Measurements from ENCODE around the gene AIMP1. TPM values are rescaled to one million over a fixed set of nuclear protein-coding genes. Genes with fewer than 3 reads are reported as not detected.

The AIMP1 gene
- total RNA-seq, 1 experiment from 2014 or later = 52.5 TPM

DNA sequence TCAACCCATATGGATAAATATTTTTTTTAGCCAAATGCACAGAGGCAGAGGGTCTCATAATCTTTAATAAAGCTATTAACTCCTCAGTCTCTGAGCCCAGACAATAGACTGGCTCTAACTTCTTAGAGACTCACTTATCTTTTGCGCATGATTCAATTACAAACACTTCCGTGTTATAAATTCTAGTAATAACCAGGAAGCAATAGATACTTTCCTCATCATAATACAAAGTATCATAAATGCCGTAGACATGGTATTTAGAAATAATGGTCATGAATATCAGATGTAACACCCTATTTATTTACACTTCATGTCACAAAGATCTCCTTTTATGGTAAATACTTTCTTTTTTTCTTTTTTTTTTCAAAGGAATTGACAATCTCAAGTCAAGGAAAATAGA lies 56.7 kb downstream of the AIMP1 start (continued):
- TF ChIP-seq, protein P1, sequence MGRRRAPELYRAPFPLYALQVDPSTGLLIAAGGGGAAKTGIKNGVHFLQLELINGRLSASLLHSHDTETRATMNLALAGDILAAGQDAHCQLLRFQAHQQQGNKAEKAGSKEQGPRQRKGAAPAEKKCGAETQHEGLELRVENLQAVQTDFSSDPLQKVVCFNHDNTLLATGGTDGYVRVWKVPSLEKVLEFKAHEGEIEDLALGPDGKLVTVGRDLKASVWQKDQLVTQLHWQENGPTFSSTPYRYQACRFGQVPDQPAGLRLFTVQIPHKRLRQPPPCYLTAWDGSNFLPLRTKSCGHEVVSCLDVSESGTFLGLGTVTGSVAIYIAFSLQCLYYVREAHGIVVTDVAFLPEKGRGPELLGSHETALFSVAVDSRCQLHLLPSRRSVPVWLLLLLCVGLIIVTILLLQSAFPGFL (CRISPR knock-in tag; IDR thresholded peaks at IDR 0.05; ENCODE audit: borderline replicate concordance) = no peak
- no peak for TF ChIP-seq TEAD4 (CRISPR knock-in tag; IDR thresholded peaks at IDR 0.05)
- no peak for TF ChIP-seq ZNF138 (CRISPR knock-in tag; conservative IDR thresholded peaks at IDR 0.05)
- no peak for TF ChIP-seq MXD4 (CRISPR knock-in tag; IDR thresholded peaks at IDR 0.05; ENCODE audit: borderline replicate concordance)

- Mint-ChIP-seq H3K27ac (no peak overlapping the region), H3K36me3 (no peaks in the 10 kb centered on the region), H3K27me3 (ENCODE audit: low read depth) (no peaks in the 10 kb centered on the region), H3K4me1 (no peaks in the 10 kb centered on the region), H3K9me3 (no peaks in the 10 kb centered on the region), H3K4me3 (no peak overlapping the region)
- ChIA-PET POLR2A (no interaction called here), CTCF (no interaction called here)
- TF ChIP-seq FOXP4 (CRISPR knock-in tag; IDR thresholded peaks at IDR 0.05) (no peak), JAZF1 (CRISPR knock-in tag; IDR thresholded peaks at IDR 0.05) (no peak), ZNF121 (CRISPR knock-in tag; IDR thresholded peaks at IDR 0.05) (no peak), TP53 (CRISPR knock-in tag; IDR thresholded peaks at IDR 0.05) (no peak), SMAD4 (CRISPR knock-in tag; IDR thresholded peaks at IDR 0.05) (no peak), ZNF263 (CRISPR knock-in tag; IDR thresholded peaks at IDR 0.05; ENCODE audit: low read depth) (no peak), ZNF317 (CRISPR knock-in tag; IDR thresholded peaks at IDR 0.05; ENCODE audit: borderline replicate concordance, low read depth) (no peak), PRRX2 (CRISPR knock-in tag; IDR thresholded peaks at IDR 0.05) (no peak), OVOL2 (CRISPR knock-in tag; IDR thresholded peaks at IDR 0.05; ENCODE audit: borderline replicate concordance) (no peak), FOXJ3 (CRISPR knock-in tag; IDR thresholded peaks at IDR 0.05; ENCODE audit: borderline replicate concordance) (no peak), JUN (CRISPR knock-in tag; IDR thresholded peaks at IDR 0.05) (no peak), TEAD1 (CRISPR knock-in tag; IDR thresholded peaks at IDR 0.05) (no peak)
- TF ChIP-seq, protein P2, sequence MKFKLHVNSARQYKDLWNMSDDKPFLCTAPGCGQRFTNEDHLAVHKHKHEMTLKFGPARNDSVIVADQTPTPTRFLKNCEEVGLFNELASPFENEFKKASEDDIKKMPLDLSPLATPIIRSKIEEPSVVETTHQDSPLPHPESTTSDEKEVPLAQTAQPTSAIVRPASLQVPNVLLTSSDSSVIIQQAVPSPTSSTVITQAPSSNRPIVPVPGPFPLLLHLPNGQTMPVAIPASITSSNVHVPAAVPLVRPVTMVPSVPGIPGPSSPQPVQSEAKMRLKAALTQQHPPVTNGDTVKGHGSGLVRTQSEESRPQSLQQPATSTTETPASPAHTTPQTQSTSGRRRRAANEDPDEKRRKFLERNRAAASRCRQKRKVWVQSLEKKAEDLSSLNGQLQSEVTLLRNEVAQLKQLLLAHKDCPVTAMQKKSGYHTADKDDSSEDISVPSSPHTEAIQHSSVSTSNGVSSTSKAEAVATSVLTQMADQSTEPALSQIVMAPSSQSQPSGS (CRISPR knock-in tag; IDR thresholded peaks at IDR 0.05; ENCODE audit: borderline replicate concordance, low read depth) = no peak
- DNase-seq (ENCODE audit: low spot score) (no peak), ATAC-seq (no peak)
Observed at GRCh38 chr4:106380179-106380578, 63.8 kb downstream of the AIMP1 start.

GRCh38 chr4:106384878-106385277 lies 68.5 kb downstream of the AIMP1 start:
- DNase-seq (ENCODE audit: low spot score) (no peak), ATAC-seq (no peak)
- H3K4me1 Mint-ChIP-seq = no peaks in the 10 kb centered on the region
- H3K9me3 Mint-ChIP-seq = peaks cover 8% of the 10 kb centered on the region; the same call in 1 of the 2 replicates
- no peak overlapping the region for H3K4me3 Mint-ChIP-seq
- H3K36me3 Mint-ChIP-seq = no peaks in the 10 kb centered on the region
- no peaks in the 10 kb centered on the region for H3K27me3 Mint-ChIP-seq (ENCODE audit: low read depth)
- H3K27ac Mint-ChIP-seq = no peak overlapping the region
- POLR2A ChIA-PET = no interaction called here
- TF ChIP-seq ESRRA (CRISPR knock-in tag; IDR thresholded peaks at IDR 0.05; ENCODE audit: borderline replicate concordance) (no peak), FOXK1 (CRISPR knock-in tag; IDR thresholded peaks at IDR 0.05) (no peak), NR2C2 (CRISPR knock-in tag; IDR thresholded peaks at IDR 0.05) (no peak), IRF1 (CRISPR knock-in tag; IDR thresholded peaks at IDR 0.05) (no peak), MXD4 (CRISPR knock-in tag; IDR thresholded peaks at IDR 0.05; ENCODE audit: borderline replicate concordance) (no peak)
- TF ChIP-seq, protein P3, sequence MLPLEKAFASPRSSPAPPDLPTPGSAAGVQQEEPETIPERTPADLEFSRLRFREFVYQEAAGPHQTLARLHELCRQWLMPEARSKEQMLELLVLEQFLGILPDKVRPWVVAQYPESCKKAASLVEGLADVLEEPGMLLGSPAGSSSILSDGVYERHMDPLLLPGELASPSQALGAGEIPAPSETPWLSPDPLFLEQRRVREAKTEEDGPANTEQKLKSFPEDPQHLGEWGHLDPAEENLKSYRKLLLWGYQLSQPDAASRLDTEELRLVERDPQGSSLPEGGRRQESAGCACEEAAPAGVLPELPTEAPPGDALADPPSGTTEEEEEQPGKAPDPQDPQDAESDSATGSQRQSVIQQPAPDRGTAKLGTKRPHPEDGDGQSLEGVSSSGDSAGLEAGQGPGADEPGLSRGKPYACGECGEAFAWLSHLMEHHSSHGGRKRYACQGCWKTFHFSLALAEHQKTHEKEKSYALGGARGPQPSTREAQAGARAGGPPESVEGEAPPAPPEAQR (CRISPR knock-in tag; IDR thresholded peaks at IDR 0.05) = no peak
- TF ChIP-seq, protein P1 (CRISPR knock-in tag; IDR thresholded peaks at IDR 0.05; ENCODE audit: borderline replicate concordance) = no peak
- CTCF ChIA-PET = no interaction called here
